ENCODE data around the gene ADORA1.

ADORA1 gene

DNA sequence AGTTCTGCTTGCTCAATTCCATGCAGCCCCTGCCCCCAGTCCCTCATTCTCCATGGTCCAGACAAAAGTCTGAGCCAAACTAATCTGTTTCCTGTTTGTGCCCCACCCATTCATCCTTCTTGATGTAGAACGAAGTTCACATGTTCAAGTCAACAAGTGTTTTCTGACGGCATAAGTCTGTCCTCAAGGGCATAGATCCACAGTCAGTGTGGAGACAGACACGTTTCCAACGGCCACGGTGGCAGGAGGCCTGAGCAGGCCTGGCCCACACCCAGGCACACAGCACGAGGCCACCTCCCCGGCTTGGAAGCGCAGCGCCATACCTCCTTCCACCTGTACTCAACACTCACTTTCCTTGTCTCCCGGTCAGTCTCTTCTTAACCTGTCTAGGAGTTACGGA, 16.1 kb downstream of the ADORA1 start:
- no peak for DNase-seq

DNA sequence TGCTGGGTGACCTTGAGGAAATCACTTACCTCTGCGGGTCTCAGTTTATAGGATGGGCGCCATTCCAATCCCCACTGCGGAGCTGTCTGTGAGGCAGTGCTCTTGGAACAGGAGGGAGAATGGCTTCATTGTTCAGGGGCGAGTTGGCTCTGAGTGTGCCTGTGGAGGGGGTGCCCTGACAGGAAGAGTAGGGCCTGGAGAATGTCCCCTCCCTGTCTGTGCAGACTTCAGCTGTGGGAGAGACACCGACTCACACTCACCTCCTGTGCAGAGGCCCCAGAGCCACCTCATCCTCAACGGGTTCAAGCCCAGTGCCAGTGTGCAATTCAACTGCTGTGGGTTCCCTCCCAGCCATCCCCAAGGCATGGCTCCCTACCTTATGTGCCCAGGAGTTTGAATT, 17.1 kb downstream of the ADORA1 start:
- no peak for DNase-seq

DNA sequence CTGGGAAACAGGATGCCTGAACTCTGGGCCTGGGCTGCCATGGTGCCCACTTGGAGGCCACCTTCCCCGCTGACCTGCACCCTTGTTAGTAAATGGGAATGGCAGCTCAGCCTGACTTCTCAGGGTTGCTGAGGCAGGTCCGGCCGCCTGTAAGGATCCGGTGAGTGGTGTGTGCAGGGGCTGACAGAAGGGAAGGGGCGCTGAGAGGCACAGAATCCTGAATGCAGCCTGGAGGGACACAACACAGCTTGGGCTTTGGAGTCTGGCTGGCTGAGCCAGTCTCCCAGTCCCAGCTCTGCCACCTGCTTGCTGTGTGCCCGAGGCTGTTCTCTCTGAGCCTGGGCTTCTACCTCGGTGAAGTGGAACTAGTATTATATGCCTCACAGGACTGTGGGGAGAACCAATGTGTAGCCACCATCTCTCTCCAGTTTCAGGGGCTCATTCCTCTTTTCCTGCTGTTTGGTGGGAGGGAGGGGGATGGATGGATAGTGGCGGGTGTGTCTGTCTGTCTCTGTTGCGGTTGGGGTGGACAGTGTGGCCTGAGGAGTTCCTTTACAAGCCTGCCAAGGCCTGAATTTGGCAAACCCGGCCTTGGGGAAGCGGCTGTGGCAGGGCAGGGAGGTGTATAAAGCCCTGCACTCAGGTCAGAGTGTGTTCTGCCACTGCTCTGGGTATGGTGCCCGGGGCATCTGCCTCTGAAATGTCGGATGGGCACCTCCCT, 18.0 kb downstream of the ADORA1 start:
- no peak for DNase-seq

DNA sequence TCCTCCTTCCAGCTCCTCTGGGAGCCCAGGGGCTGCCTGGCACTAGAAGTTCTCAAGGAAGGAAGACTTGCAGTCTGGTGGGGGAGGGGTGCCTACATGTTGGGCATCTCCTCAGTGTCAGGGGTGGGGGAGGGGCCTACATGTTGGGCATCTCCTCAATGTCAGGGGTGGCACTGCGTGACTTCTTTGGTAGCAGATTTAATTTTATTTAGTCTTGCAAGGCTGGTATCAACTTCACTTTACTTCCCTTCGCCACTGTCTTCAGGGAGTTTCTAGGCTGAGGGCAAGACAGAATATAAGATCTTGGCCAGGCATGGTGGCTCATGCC, 18.5 kb downstream of the ADORA1 start:
- no peak for DNase-seq

DNA sequence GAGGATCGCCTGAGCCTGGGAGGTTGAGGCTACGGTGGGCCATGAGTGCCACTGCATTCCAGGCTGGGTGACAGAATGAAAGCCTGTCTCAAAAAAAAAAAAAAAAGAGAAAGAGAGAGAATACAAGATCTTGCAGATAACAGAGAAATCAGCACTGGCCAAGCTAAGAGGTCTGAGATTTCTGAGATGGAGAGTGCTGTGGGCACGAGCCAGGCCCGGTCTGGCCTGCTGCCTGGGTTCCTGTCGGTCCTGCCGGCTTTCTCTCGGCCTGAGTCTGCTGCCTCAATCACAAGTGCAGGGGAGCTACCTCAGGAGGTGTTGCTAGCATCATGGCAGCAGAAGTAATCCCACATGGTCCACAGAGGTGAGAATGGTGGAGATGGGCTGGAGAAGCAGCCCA, 19.0 kb downstream of the ADORA1 start:
- DNase-seq, result no peak

DNA sequence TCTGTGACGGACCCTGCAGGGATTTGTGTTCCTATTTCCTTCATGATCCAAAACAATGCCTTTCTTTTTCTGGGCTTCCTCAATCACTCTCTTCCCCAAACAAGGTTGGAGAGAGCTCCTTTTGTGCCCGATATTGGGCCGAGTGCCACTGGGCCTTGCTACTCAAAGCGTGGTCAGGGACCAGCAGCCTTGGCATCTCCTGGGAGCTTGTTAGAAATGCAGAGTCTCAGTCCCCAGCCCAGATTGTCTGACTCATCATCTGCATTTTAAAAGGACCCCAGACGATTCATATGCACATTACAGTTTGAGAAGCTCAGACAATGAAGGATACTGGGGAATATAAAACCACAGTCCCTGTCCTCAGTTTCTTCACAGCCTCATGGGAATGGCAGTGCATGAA, 19.9 kb downstream of the ADORA1 start:
- DNase-seq, result no peak

DNA sequence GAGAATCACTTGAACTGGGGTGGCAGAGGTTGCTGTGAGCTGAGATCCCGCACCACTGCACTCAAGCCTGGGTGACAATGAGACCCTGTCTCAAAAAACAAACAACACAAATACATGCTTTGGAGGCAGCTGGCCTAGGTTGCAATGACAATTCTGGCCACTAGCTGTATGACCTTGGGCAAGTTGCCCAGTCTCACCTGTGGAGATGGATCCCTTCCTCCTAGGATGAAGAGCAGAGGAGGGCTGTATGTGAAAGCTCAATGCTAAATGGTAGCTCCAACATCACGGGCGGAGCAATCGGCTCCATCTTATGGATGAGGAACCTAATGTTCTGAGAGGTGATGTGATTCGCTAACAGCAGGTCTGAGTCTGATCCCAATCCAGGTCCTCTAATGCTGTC, 20.6 kb downstream of the ADORA1 start:
- DNase-seq, result no peak

DNA sequence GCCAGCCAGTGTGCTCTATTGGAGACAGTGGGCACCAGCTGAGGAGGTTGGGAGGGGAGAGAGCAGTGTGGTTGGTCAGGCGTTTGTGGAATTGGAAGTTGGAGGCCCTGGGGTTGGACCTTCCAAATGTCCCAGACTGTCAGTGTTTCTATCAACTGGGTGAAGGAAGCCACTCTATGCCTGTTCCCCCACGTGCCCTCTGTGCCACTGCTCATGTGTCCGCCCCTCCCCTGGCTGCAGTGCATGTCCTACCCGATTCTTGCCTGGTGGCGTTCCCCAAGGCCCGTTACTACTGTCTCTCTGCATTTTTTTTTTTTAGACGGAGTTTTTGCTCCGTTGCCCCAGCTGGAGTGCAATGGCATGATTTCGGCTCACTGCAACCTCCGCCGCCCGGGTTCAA, 21.1 kb downstream of the ADORA1 start:
- no peak for DNase-seq

DNA sequence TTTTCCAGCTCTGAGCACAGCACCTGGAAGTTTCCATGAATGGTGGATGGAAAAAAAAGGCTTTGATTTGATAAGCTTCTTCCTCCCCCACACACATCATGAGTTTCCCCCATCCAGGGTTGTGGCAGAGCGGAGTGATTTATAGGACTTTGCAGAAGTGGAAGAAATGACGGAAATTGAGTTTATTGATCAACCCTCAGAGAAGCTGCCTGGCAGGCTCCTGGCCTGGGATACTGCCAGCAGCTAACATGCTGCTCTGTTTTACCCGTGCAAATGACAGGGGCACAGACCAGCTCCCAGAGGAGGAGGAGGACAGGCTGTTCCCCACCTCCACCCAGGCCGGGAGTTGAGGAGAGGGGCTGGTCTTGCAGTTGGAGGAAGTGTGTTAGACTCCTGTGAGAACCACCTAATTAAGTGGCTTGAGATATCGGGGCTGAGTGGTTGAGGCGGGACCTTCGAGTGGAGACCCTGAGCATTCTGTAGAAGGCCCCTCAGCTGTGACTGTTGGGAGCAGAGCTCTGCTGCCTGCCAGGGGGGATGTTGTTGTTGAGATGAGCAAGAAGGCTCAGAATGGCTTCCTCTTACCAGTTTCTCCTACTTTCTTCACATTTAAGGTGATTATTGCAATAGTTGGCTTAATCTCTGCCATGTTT, 21.8 kb downstream of the ADORA1 start:
- no peak for DNase-seq

DNA sequence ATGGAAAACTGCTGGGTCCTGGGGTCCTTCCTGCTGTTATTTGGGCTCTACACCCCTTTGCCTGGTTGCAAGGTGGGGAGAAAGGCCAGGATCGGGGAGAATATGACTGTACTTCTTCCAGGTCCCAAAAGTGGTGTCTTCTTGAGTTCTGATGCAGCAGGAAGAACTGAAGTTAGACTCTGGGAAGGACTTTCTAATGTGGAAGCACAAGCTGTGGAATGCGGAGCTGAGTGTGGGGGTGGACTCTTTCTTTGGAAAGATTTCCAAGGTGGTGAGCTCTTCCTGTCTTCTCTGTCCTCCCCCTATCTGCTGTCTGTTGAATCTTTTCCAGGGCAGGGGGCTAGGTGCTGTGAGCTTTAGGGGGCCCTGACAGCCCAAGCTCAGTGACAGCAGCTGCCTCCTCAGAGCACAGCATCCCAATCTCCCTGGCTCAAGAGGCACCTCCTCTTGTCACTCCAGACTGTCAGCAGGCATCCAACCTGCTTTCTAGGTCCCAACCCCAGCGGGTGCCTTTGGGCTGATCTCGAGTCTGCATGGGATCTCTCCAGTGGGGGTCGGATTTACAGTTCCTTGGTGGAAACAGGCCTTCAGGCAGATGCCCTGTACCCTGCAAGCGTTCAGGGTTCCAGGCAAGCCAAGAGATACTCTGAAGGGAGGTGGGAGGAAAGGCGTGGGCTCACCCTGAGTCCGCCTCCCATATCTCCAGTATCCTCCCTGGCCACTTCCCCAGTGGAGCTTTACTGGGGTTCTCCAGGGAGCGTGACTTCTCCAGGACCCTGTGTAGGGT, 23.2 kb downstream of the ADORA1 start:
- no peak for DNase-seq

DNA sequence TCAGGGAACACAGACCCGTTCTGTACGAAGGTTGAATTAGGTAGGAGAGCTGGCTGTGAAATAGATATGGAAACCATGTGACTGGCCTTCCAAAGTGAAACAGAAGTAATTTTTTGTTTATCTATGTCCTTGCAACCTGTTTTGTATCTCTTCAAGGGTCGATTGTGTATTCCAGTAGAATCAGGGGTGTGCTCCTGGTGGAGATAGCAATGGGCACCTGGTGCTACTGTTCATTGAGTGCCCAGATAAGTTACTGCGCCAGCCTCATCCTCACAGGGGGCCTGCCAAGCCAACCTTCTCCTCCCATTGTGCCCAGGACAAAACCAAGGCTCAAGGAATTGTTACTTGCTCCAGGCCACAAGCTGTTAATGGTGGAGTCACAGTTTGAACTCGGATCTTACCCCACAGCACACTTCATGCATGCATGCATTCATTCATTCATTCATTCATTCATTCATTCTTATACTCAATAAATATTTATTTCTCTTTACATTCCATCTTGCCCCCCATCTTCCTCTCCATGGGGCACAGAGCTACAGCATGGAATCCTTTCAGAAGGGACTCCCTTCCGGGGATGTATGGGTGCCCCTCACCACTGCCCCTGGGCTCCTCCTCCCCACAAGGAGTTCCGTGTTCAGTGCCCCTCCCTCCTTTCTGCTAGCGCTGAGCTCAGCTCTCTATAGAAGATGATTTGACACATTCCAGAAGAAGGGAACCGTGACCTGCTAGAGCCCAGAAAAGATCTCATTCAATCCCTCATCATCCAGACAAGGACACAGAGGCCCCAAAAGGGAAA, 24.0 kb downstream of the ADORA1 start:
- DNase-seq, result no peak

DNA sequence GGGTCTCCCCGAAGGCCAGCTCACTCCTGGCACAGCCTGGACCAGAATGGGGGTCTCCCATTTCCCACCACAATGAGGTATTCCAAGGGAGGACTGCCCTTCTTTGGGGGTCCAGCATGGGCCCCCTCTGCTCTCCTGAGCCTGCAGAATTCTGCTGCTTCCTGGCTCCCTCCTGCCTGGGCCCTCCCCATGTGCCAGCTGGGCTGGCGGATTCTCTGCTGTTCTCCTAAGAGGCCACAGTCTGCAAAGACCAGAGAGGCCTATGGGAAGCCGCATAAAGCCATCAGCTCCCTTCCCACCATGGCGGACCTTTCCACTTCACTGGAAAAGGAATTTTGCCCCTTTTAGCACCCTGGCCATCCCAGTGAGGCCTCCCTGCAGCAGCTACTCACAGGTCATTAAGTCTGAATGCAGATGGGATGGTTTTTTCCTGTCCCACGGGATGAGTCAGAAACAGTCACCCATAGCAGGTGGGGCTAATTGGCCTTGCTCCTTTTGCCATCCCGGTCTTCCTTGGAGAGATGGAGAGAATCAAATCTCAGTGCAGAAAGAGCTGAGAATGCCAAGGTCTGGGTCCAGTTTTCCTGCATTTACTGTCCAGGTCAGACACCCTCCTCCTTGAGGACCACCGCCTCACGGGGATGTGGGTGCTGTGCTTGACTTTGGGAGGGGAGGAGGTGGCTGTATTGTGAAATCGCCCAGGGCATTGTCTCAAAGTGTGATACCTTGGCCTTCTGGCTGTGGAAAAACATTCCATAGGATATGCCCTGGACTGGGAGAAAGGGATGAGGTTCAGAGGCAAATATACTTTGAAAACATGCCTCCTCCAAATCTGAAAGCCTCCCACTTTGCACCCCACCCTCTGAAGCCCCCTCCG, 24.9 kb downstream of the ADORA1 start:
- DNase-seq, result no peak

DNA sequence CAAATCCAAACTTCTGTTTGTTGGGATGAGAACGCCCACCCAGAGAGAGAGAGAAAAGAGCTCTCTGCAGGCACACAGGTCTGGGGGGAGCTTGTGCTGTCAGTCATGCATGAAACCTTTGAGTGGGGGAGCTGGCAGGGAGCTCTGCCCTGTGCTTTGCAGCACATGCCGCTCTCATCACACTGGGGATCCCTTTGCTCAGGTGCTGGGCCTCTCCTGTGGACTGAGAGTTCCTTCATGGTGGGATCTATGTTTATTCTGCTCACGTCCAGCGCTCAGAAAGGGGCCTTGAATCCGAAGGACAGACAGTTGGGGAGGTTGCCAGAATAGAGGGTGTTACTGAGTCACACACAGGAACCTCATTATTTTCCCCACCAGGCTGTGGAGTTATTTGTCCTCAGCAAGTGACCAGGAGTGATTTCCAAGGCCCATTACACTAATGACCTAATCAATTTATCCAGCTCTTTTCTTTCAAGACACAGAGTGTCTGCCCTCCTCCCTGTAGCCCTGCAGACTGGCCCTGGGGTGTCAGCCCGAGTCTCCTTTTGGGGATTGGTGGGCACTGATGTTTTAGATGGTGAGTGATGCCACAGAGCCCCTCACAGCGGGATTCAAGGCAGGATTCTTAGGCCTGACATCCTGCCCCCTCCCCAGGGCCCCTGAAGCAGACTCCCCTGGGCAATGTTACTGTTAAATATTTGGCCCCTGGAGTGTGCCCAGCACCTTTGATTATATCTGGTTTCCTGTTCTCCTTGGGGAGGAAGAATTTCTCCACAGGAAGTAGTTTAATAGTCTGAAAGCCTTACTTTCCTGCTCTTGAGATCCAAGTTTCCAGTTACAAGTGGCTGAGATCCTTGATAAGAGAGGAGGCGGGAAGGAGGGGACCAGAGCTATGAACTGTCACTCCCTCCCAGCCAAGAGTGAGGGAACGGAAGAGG, 25.8 kb downstream of the ADORA1 start:
- no peak for DNase-seq

DNA sequence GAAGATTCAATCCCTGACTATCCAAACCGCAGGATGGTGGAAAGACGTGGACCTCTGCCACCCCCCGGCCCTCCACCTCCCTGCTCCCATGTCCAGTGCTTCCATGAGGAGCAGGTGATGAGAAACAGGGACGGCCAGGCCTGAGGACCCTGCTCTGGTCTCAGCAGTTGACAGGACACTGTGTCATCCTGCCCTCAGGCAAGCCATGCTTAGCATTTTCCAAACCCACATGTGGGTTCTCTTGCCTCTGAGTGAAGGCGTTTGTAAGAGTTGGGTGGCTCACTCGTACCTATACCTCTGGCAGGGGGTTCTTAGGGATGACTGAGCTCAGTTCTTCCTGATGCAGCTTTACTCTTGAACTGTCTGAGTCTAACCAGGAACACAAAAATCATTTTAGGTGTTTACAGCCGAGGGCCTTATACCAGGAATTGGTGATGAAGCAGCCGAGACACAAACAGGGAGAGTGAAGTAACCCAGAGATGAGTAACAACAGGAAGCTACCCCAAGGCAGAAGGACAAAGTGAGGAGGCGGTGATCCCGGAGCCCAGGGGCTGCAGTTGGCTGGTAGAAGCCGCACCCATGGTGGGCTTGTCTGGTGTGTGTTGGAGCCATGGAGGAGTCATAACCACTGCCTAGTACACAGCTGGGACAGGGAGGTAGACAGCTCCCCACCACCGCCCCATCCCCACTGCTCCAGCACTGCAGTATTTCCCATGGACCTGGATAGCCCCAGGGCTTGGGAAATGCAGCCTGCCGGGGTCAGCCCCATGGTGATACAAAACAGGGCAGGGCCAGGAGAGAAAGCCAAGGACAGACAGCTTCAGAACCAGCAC, 26.7 kb downstream of the ADORA1 start:
- peak; percentile 20 for DNase-seq

DNA sequence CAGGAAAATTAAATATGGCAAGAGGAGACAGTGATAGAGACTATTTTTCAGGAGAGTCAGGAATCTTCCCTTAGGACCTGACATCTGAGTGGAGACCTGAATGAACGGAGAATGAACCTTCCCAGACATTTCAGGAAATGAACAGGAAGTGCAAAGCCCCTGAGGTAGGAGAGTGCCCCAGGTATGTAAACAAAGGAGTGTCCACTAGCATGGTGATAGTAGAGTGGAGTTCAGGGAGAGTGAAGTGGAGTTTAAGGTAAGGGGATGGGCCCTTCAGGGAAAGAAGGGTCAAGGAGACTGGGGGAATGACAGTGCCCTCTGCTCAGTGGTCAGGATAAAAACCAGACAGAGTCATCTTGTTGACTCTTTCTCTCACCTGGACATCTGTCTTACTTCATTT, 28.8 kb downstream of the ADORA1 start:
- DNase-seq, result no peak

DNA sequence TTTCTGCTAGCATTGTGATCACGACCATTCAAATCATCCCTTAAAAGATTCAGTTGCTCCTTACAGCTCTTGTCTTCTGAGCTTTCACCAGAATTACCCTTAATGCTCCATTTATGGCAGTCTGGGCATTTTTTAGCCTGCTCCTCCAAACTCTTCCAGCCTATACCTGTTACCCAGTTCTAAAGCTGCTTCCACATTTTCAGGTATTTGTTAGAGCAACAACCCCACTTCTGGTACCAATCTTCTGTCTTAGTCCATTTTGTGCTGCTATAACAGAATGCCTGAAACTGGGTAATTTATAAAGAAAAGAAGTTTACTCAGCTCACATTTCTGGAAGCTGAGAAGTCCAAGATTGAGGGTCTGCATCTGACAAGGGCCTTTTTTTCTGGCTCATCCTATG, 30.9 kb downstream of the ADORA1 start:
- DNase-seq, result no peak

DNA sequence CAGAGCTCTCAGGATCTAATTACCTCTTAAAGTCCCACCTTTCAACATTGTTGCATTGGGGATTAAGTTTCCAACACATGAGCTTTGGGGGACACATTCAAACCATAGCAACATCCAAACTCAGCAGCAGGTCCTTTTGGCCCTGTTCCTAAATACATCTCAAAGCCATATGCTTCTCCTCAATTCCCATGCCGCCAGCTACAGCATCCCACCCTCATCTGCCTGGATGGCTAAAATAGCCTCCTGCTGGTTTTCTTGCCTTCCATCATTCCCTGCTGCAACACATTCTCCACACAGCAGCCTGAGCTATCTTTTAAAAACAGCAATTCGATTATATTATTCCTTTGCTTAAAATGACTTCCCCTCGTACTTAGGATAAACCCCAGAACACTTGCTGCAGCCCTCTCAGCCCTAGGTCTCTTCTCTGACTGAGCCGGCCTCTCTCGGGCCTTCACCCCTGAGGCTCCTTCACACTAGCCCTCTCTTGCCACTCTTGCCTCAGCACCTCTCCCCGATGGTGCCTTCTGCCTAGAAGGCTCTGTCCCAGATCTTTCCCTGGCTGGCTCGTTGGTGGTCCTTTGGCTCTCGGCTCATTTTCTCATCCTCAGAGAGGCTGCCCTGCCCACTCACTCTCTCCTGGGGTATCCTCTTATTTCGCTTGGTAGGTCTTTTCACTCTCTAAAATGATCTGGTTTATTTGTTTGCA, 31.6 kb downstream of the ADORA1 start:
- no peak for DNase-seq

DNA sequence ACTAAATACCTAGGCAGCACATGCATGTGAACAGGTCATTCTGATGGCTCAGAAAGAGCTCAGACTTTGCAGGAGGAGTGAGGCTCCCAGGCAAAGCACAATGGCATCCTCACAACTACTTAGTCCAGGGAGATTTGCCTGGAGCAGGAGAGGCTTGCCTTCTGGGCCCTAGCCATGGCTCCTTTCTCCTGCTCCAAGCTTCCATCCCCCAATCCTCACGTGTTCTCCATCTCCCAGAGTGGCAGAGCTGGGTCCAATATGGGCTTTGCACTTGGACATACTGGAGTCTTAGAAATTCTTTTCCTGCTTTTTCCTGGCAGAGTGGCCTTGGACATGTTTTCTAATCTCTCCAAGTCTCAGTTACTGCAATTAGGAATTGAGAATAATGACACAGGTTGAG, 32.3 kb downstream of the ADORA1 start:
- DNase-seq, result no peak

DNA sequence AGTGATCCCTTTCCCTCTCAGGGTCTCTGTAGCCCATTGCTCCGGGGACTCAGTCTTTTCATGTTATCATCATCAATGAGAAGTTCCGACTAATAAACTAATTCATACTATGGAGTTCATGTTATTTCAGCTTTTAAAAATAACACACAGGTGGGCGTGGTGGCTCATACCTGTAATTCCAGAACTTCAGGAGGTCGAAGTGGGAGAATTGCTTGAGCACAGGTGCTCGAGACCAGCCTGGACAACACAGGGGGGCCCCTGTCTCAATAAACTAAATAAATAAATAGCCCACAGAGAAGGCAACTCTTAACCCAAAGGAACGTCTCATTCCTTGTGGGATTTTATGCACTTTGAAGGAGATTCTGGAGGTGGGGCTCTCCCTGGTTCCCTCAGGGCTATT, 33.6 kb downstream of the ADORA1 start:
- DNase-seq, result no peak

DNA sequence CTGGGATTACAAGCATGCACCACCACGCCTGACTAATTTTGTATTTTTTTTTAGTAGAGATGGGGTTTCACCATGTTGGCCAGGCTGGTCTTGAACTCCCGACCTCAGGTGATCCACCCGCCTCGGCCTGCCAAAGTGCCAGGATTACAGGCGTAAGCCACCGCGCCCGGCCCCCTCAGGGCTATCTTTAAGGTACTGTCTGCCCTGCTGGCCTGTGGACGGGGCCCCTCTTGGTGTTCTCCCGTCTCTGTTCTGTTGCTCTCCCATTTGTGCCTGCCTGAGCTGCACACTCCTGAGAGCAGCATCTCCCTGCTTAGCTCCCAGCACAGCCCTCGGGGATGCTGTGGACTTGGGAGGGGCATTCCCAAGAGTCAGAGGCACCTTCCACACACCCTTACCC, 34.2 kb downstream of the ADORA1 start:
- DNase-seq, result no peak
